ENCODE results near the gene EXOSC6.
"Not testable (repeated sequence)": the region's sequence is repeated elsewhere in the genome, so short reads cannot be mapped to it uniquely, and the experiment has no call there.

Gene EXOSC6

DNA sequence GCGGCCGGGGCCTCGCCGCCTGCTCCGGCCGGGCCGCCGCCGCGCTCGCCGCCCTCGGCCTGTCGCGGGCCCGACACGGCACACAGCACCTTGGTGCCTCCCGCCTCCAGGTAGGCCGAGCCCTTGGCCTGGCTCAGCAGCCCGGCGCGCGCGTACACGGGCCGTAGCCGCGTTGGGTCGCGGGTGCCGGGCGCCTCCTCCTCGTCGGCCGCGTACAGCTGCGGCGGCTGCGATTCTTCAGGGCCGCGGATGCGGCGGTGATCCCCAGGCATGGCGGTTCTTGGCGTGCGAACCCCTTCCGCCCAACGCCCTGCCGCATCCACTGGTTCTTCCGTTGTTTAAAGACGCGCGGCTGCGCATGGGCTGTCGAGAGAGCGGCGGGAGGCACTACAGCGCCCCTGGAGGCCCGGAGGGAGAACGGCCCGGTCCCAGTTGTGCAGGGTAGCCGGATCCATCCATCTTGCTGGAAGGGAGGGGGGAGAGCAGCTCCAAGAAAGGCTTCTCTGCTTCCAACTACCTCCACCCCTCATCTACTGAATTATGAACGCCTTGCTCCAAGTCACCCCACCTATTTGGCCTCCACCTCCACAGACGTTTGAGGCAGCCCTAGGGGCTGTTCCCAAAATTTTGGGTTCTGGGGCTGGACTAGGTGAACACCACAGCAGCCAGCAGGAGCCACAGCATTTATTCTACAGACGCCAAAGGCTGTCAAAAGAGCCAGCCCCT is at the start of gene EXOSC6:
Gene EXOSC6, minus strand, starts transcription at position 312 of the 726 bp plus-strand sequence. Its CDS starts 40 bp downstream, at position 272.
- DNase-seq = peak; percentile 32

- no peak for DNase-seq
Measured at GRCh38 chr16:70301121-70301520, 49.4 kb upstream of the EXOSC6 start.

- peak; percentile 12 for DNase-seq
Measured at GRCh38 chr16:70298988-70299938, 47.5 kb upstream of the EXOSC6 start, which contains the start of gene DDX19B. TSS of gene DDX19B (plus strand) at chr16:70299186. CDS start at chr16:70299298, 112 bp downstream.

DNA sequence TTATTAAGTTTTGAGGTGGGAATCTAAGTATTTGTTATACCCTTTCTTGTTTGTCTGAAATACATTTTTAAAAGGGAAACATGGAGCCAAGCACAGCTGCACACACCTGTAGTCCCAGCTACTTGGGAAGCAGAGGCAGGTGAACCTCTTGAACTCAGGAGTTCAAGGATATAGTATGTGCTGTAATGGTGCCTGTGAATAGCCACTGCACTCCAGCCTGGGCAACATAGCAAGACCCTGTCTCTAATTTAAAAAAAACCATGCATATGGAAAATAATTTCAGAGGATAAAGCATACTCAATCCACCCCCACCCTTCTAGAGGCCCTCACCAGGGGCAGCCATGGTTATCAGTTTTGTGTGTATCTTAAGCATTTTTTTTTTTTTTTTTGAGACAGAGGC is 43.9 kb upstream of the EXOSC6 start:
- no peak for DNase-seq

DNA sequence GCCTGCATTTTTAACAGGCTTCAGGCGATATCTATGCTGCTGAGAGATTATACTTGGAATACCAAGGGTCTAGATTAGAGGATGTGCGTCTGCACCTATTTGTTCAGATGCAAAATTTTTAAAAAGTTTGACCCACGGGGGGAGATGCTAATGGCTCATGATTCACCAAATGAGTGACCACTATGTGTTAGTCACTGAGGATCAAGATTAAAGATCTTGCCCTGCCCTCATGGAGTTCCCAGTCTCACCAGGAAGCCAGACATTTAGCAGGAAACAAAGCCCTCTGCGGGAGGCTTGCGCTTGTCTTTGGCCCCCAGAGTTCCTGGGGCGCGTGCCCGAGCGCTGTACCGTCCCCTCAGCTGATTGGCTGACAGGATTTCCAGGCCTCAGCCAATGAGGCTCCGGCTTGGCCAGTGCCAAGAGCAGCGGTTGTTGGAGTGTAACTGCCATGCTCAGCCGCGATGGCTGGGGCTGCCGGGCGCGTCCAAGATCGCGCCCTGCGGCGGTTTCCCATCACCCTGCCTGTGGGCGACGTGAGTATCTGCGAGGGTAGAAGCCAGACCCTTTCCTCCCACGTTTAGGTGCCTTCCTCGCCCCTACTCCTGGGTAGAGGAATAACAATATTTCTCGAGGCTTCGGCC is 42.8 kb upstream of the EXOSC6 start:
- DNase-seq = no peak

GRCh38 chr16:70292148-70292547 is 40.4 kb upstream of the EXOSC6 start:
- not testable (repeated sequence) for DNase-seq

- DNase-seq = no peak
Measured at GRCh38 chr16:70290949-70291519, 39.3 kb upstream of the EXOSC6 start.

DNA sequence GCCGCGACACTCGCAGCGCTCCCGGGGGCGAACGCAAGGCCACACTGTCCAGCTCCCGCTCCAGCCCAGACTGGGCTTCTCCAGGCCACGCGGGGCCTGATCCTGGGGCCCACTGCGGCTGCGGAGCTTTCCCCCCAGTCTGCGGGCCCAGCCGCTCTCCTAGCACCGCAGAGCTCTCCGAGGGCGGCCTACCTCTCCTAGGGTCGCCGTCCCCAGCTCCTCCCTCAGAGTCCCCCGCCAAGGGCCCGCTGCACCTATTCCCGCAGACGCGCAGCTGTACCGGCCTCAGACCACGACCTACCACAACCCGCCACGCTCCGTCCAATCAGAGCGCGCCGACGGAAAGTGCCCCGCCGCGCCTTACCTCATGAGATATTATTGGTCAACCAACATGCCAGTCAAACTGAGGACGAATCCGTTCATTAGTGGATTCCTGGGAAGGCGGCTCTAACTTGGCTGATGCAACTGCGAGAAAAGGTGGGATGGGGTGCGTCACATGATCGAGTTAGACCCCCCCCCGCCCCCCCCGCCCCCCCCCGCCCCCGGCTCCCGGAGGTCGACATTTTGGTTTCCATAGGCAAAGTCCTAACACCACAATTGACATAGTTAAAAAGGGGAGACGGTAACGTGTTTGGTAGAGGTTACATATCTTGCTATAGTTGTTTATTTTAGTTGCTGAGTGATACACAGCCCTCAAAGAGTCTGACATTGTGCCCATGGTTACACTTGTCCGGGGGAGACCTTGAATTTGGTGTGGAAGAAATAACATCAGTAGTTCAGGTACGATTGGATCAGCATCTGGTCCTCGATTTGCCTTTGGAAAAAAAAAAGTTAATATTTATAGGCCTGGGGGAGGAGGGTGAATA is 37.7 kb upstream of the EXOSC6 start, which contains the start of gene AARS1:
Gene AARS1, minus strand, starts transcription at position 278 of the 866 bp plus-strand sequence. CDS start 6,743 bp downstream, outside the sequence.
- peak; percentile 65 for DNase-seq

- not testable (repeated sequence) for DNase-seq
Measured at GRCh38 chr16:70287304-70287971, 35.7 kb upstream of the EXOSC6 start.

- DNase-seq = no peak
Measured at GRCh38 chr16:70276392-70276791, 24.7 kb upstream of the EXOSC6 start.

- DNase-seq = no peak
Measured at GRCh38 chr16:70271696-70272095, 20.0 kb upstream of the EXOSC6 start.

- no peak for DNase-seq
Measured at GRCh38 chr16:70270176-70270575, 18.4 kb upstream of the EXOSC6 start.

DNA sequence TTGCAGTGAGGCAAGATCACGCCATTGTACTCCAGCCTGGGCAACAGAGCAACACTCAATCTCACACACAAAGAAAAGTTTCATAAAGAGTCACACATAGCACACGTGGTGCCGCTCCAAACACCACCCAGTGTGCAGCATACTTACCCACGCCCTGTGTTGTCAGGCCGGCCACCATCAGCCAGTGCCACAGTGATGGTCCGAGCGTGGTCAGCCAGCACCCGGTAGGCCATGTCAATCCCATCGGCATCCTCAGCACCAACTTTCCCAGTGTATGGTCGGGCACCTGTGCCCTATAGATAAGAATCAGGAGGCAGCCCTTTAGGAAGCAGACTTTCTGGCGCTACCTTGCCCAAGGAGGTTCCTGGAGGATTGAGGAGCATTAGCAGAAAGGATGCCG is 17.7 kb upstream of the EXOSC6 start:
- no peak for DNase-seq

GRCh38 chr16:70267922-70268321 is 16.2 kb upstream of the EXOSC6 start:
- DNase-seq = not testable (repeated sequence)

GRCh38 chr16:70267516-70267915 is 15.8 kb upstream of the EXOSC6 start:
- DNase-seq = no peak

DNA sequence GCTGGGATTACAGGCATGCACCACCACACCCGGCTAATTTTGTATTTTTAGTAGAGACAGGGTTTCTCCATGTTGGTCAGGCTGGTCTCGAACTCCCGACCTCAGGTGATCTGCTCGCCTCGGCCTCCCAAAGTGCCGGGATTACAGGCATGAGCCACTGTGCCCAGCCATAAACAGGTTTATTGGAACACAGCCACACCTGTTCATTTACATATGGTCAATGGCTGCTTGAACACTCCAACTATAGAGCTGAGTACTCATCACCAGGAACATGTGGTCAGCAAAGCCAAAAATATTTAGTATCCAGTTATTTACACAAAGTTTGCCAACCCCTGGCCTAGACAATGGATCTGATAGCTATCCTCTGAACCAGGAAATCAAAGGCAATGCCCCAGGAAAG is 8.2 kb upstream of the EXOSC6 start:
- DNase-seq = not testable (repeated sequence)

GRCh38 chr16:70258946-70259345 is 7.2 kb upstream of the EXOSC6 start:
- no peak for DNase-seq

DNA sequence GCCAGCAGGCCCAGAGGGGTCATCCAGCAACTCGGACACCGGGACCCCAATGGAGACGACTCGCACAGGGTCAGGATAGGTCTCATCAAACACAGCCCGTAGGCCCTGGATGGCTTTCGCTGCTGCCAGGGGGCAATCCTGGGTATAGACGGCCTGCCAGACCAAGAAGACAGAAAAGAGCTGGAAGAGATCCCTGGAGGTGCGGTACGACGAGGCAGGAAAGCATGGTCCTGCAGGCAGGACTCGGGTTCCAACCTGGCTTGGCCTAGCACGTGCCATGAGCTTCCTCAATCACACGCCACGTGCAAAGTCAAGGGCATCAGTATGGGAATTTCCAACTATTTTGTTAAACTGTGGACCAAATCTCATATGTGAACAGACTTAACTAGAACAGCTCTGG is 6.3 kb upstream of the EXOSC6 start:
- DNase-seq = no peak

- DNase-seq = no peak
Measured at GRCh38 chr16:70257391-70257790, 5.7 kb upstream of the EXOSC6 start.

- DNase-seq = no peak
Measured at GRCh38 chr16:70255574-70255973, 3.8 kb upstream of the EXOSC6 start.

DNA sequence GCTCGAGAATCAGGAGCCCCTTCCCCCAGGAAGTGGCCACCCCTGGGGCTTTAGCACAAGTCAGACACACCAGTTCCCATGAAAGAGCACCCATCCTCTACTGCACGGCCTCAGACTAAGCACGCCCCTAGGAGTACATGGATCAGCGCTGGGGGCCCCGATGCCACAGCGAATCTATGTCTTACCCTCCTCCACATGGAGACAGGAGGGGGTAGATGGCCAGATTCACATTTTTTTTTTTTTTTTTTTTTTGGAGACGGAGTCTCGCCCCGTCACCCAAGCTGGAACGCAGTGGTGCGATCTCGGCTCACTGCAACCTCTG is 3.2 kb upstream of the EXOSC6 start:
- no peak for DNase-seq
